ENCODE results near the gene VPS72. TPM values are rescaled to one million over a fixed set of nuclear protein-coding genes. Genes with fewer than 3 reads are reported as not detected.
"Not testable (repeated sequence)": the region's sequence is repeated elsewhere in the genome, so short reads cannot be mapped to it uniquely, and the experiment has no call there.

Gene VPS72
- total RNA-seq, 6 experiments from 2014 or later = 57.8 to 87.4 (median 73.9) TPM

- DNase-seq = peak; percentile 81
- peaks cover 29% of the 10 kb centered on the region for H3K36me3 Mint-ChIP-seq (ENCODE audit: low read depth)
- peaks cover 10% of the 10 kb centered on the region for H3K27me3 Mint-ChIP-seq (ENCODE audit: insufficient read depth)
- H3K27ac Mint-ChIP-seq = peak overlapping the region; percentile 99
- H3K4me1 Mint-ChIP-seq (ENCODE audit: low read depth) = peaks cover 49% of the 10 kb centered on the region
- TF ChIP-seq CTCF (IDR thresholded peaks at IDR 0.05) = no peak
- peak overlapping the region; percentile 96 for H3K4me3 Mint-ChIP-seq
- no peaks in the 10 kb centered on the region; the same call in 1 of the 2 replicates for H3K9me3 Mint-ChIP-seq
These were observed 10.0 kb upstream of the VPS72 start for GRCh38 chr1:151199873-151200581.

DNA sequence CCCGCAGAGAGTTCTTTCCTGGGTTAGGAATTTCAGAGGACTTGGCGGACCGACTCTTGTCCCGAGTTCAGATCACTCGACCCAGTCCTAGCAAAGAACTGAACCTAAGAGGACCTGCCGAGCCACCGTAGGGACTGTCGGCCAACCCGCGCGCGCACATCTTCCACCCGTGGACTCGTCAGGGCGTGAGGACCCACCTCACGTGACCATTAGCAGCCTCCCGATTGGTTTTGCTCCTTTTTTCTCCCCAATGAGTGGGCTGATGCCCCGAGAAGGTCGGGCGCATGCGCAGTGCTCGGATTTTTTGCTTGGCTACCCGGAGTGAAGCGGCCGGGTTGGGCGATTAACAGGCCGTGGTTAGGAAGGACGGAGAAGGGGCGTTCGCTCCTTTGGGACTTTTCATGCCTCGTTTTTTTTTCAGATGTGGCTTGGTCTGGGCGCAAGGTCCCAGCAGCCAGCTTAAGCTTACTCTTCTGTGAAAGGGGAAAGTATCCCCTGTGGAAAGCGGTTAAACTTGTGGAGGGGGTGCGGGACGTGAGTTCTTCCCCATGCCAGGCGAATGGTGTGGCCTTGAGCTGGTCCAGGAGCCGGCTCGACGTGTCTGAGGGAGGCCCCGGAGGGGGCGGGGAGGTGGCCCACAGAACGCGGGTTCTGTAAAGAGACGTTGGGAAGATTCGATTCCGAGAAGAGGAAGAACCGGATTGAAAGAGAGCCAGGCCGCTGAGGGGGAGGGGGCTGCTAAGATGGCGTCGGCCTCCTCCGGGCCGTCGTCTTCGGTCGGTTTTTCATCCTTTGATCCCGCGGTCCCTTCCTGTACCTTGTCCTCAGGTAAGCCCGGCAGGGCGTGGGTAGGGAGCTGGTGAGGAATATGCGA is 8.5 kb upstream of the VPS72 start, which contains the start of gene PIP5K1A:
Gene PIP5K1A (plus strand): TSS at position 299 of the 874 bp plus-strand sequence. CDS start 445 bp downstream, at position 744.
- Mint-ChIP-seq H3K36me3 (ENCODE audit: low read depth) (peaks cover 22% of the 10 kb centered on the region), H3K4me1 (ENCODE audit: low read depth) (peaks cover 53% of the 10 kb centered on the region), H3K27me3 (ENCODE audit: insufficient read depth) (peaks cover 10% of the 10 kb centered on the region), H3K4me3 (peak within 1 kb of the TSS; percentile 96), H3K27ac (peak within 1 kb of the TSS; percentile 99), H3K9me3 (no peaks in the 10 kb centered on the region; the same call in 1 of the 2 replicates)
- TF ChIP-seq CTCF (IDR thresholded peaks at IDR 0.05) = no peak
- DNase-seq = peak; percentile 98

- Mint-ChIP-seq H3K27me3 (ENCODE audit: insufficient read depth) (peaks cover 10% of the 10 kb centered on the region), H3K27ac (peak overlapping the region; percentile 99), H3K4me1 (ENCODE audit: low read depth) (peaks cover 53% of the 10 kb centered on the region), H3K9me3 (no peaks in the 10 kb centered on the region; the same call in 1 of the 2 replicates), H3K4me3 (peak overlapping the region; percentile 96), H3K36me3 (ENCODE audit: low read depth) (peaks cover 22% of the 10 kb centered on the region)
- no peak for DNase-seq
- no peak for TF ChIP-seq CTCF (IDR thresholded peaks at IDR 0.05)
These were observed 7.9 kb upstream of the VPS72 start for GRCh38 chr1:151197863-151198253.

DNA sequence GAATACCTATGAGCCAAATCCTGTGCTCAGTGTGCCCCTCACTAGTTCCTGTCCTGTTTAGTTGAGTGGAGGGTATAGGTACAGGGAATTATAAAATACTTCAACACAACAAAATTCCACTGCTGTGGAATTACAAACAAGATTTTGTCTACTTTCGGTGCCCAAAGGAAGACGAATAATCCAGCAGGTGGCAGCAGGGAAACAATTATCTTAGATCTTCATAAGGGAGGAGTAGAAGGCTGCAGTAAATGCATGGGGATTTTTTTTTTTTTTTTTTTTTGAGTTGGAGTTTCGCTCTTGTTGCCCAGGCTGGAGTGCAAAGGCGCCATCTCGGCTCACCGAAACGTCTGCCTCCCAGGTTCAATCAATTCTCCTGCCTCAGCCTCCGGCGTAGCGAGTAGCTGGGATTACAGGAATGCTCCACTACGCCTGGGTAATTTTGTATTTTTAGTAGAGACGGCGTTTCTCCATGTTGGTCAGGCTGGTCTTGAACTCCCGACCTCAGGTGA is 6.3 kb upstream of the VPS72 start:
- Mint-ChIP-seq H3K27me3 (ENCODE audit: insufficient read depth) (peaks cover 10% of the 10 kb centered on the region), H3K27ac (peak overlapping the region; percentile 98), H3K36me3 (ENCODE audit: low read depth) (peaks cover 16% of the 10 kb centered on the region), H3K4me3 (peak overlapping the region; percentile 82), H3K4me1 (ENCODE audit: low read depth) (peaks cover 46% of the 10 kb centered on the region), H3K9me3 (no peaks in the 10 kb centered on the region; the same call in 1 of the 2 replicates)
- DNase-seq = peak; percentile 87
- TF ChIP-seq CTCF (IDR thresholded peaks at IDR 0.05) = peak; percentile 76

- H3K27ac Mint-ChIP-seq = peak overlapping the region; percentile 98
- peaks cover 12% of the 10 kb centered on the region for H3K27me3 Mint-ChIP-seq (ENCODE audit: insufficient read depth)
- peak; percentile 86 for DNase-seq
- peak overlapping the region; percentile 82 for H3K4me3 Mint-ChIP-seq
- H3K4me1 Mint-ChIP-seq (ENCODE audit: low read depth) = peaks cover 44% of the 10 kb centered on the region
- H3K36me3 Mint-ChIP-seq (ENCODE audit: low read depth) = peaks cover 16% of the 10 kb centered on the region
- not testable (repeated sequence) for H3K9me3 Mint-ChIP-seq
These were observed 5.0 kb upstream of the VPS72 start for GRCh38 chr1:151194894-151195594.
